Measurements from ENCODE around the gene TUBB2B. TPM values are rescaled to one million over a fixed set of nuclear protein-coding genes. Genes with fewer than 3 reads are reported as not detected.

Gene TUBB2B
- total RNA-seq, 1 donor from 2014 or later: 0.46 TPM

- Histone ChIP-seq H3K36me3 (no peaks in the 10 kb centered on the region), H3K9me3 (no peaks in the 10 kb centered on the region), H3K4me3 (no peak overlapping the region), H3K4me1 (peaks cover 7% of the 10 kb centered on the region), H3K27ac (no peak overlapping the region), H3K27me3 (peaks cover 54% of the 10 kb centered on the region)
- intact Hi-C loops (cut with DNase I): no loop called here
- TF ChIP-seq CTCF (IDR thresholded peaks at IDR 0.05): no peak
- ATAC-seq (no peak), DNase-seq (no peak)
Measured at GRCh38 chr6:3235486-3235885, 8.0 kb upstream of the TUBB2B start.

- DNase-seq (no peak), ATAC-seq (no peak)
- H3K27me3 ChIP-seq: peaks cover 69% of the 10 kb centered on the region
- no peaks in the 10 kb centered on the region for H3K36me3 ChIP-seq
- no peak overlapping the region for H3K4me3 ChIP-seq
- intact Hi-C loops (cut with DNase I): no loop called here
- no peaks in the 10 kb centered on the region for H3K9me3 ChIP-seq
- no peak for TF ChIP-seq CTCF (IDR thresholded peaks at IDR 0.05)
- peaks cover 20% of the 10 kb centered on the region for H3K4me1 ChIP-seq
- no peak overlapping the region for H3K27ac ChIP-seq
Measured at GRCh38 chr6:3233904-3234303, 6.5 kb upstream of the TUBB2B start.

DNA sequence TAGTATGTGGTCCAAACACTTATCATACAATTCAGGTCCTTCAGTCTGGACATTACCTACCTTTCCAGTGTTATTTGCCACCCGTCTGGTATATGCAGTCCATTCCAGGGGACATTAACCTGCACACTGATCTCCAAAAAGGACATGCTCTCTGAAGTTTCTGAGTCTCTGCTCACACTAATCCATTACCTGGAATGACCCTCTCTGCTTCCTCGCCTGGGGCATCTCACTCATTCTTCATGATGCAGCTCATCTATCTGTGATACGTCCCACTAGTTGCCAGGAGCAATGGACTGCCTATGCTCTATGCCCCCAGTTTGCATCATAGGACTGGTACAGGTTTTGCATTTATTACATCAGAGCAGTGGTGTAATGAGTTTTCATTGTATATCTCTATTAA, 5.9 kb upstream of the TUBB2B start:
- H3K4me3 ChIP-seq: no peak overlapping the region
- no peak for ATAC-seq
- H3K27ac ChIP-seq: no peak overlapping the region
- intact Hi-C loops (cut with DNase I): no loop called here
- peaks cover 75% of the 10 kb centered on the region for H3K27me3 ChIP-seq
- no peak for DNase-seq
- no peaks in the 10 kb centered on the region for H3K9me3 ChIP-seq
- TF ChIP-seq CTCF (IDR thresholded peaks at IDR 0.05): no peak
- H3K36me3 ChIP-seq: no peaks in the 10 kb centered on the region
- peaks cover 25% of the 10 kb centered on the region for H3K4me1 ChIP-seq

DNA sequence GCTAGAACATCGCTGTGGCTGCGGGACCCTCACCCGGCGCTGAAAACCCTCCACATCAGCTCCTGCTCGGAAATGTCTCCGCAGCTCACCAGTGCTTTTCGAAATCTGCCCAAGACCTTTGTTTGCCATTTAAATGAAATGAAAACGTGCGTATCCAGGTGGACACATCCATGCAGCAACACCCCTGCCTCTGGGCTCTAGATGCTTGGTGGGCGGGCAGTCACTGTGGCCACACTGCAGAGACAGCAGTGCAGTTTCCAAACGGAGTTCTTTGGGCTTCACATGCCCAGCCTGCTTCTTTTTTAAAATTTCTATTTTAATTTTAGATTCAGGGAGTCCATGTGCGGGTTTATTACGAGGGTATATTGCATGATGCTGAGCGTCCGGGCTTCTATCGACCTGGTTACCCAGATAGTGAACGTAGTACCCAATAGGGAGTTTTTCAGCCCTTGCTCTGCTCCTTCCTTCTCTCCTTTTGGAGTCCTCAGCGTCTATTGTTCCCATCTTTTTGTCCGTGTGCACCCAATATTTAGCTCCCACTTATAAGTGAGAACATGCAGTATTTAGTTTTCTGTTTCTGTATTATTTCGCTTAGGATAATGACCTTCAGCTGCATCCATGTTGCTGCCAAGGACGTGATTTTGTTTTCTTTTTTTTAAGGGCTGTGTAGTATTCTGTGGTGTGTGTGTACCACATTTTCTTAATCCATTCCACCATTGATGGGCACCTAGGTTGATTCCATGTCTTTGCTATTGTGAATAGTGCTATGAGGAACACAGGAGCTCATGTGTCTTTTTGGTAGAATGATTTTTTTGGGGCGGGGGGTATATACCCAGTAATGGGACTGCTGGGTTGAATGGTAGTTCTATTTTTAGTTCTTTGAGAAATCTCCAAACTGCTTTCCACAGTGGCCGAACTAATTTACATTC, 4.8 kb upstream of the TUBB2B start:
- peak overlapping the region; percentile 52 for H3K4me3 ChIP-seq
- no peaks in the 10 kb centered on the region for H3K9me3 ChIP-seq
- H3K27me3 ChIP-seq: peaks cover 85% of the 10 kb centered on the region
- no peak for DNase-seq
- H3K27ac ChIP-seq: no peak overlapping the region
- intact Hi-C loops (cut with DNase I): no loop called here
- H3K4me1 ChIP-seq: peaks cover 36% of the 10 kb centered on the region
- TF ChIP-seq CTCF (IDR thresholded peaks at IDR 0.05): no peak
- no peaks in the 10 kb centered on the region for H3K36me3 ChIP-seq
- ATAC-seq: no peak

DNA sequence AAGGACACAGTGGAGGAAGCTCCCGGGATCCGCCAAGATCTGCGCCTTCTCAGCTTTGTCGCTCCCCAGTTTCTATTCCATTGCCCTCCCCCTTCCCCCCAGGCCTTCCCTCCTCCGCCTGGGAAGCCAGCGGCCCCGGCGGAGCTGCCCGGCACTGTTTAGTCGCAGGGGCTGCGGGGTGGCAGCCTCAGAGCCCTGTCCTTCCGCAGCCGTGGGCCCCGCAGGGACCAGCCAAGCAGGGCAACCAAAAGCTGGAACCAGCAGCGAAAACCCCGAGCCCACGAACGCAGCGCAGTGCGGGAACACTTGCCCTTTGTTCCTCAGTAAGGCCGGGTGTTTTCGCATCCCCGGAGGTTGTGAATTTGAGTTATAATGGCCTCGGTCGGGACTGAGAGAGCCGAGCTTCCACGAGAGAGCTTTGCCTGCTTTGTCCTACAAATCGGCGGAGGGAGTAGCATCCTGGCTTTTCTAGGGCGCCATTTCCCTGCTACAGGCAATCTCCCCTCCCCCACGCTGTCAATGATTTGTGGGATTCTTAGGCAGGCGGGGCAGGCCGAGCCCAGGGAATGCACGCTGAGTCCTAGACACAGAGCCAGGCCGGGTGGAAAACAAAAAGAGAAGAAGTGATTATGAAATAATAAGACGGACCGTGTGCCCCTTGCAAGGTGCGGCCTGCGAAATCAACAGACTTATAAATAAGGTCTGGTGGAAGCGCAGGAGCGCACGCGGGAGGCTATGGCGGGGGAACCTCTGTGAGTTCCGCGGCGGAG, 4.0 kb upstream of the TUBB2B start:
- Histone ChIP-seq H3K36me3 (no peaks in the 10 kb centered on the region), H3K4me1 (peaks cover 43% of the 10 kb centered on the region), H3K4me3 (peak overlapping the region; percentile 52), H3K9me3 (no peaks in the 10 kb centered on the region), H3K27ac (peak overlapping the region; percentile 48), H3K27me3 (peaks cover 85% of the 10 kb centered on the region)
- intact Hi-C loops (cut with DNase I): no loop called here
- TF ChIP-seq CTCF (IDR thresholded peaks at IDR 0.05): no peak
- DNase-seq: peak; percentile 84
- ATAC-seq: peak; percentile 87
